ENCODE measurements around the gene RNF220.

The RNF220 gene

DNA sequence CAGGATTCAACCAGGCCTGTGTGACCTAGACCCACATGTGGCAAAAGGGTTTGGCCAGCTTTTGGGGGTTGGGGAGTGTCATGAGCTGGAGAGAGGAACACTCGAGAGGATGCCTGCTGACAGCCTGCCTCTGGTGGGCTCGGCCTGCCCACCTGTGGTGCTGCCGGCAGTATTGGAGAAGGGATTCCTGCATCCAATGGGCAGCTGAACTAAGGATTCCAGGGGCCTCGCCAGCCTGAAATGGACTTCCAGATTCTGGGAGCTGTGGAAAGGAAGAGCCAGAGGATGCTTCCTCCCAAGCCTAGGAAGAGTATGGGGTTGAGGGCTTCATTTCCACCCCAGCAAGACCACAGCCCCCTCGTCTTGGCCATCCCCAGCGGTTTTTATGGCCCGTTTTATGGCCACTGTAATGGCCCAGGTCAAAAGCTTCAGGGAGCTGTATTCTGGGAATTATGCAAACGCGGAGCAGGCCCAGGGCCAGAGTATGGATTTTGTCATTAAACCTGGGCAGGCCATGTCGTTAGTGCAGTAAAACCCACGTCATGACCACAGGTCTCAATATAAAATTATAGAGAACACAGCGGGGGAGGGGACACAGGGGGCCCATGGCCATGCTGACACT, 205.6 kb downstream of the RNF220 start:
- DNase-seq (ENCODE audit: low spot score): no peak

DNA sequence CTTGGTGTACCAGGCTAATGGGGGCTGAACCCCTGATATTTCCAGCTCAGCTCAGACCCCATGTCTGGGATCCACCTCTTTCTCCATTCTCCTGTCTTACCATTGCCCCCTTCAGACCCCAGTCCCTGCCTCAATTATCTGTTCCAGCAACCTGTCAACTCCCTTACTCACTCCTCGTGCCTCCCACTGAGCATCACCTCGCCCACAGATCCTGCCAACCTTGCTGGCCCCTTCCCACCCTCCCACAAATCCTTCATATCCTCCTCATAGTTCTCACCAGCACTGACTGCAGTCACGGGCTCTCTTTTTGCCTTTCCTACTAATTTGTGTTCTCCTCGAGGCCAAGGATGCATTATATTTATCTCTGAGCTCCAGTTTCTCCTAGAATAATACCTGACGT, 206.4 kb downstream of the RNF220 start:
- no peak for DNase-seq (ENCODE audit: low spot score)

DNA sequence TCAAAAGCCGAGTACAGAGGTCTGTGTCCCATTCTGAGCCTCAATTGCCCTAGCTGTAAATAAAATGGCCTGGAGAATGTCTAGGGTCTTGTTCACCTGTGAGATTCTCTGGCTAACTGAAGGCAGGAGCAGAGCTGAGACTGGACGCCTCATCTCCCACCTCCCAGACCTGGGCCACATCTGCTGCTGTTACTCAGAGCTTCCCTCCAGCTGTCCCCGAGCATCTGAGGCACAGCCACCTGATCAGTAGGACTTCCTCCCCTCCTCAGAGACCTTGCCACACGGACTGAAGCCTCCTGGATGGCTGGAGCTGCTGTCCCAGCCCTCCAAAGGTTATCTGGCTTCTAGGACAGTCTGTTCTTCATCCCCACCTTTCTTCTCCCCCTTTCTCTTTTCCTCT, 206.8 kb downstream of the RNF220 start:
- no peak for DNase-seq (ENCODE audit: low spot score)

DNA sequence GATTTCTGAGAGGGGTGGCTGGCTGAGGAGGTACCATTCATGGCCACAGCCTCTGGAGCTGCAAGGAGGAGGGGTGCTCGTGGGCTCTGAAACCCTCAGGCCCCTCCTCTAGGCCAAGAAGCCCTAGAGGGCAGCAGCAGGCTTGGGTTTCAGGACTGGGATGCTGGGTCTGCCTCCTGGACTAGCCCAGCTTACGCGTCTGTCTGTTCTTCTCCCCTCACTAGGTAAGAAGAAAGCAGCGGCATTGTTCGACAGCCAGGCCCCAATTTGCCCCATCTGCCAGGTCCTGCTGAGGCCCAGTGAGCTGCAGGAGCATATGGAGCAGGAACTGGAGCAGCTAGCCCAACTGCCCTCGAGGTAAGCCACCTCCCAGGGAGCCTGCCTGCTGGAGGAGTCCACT, 208.9 kb downstream of the RNF220 start:
- no peak for DNase-seq (ENCODE audit: low spot score)

DNA sequence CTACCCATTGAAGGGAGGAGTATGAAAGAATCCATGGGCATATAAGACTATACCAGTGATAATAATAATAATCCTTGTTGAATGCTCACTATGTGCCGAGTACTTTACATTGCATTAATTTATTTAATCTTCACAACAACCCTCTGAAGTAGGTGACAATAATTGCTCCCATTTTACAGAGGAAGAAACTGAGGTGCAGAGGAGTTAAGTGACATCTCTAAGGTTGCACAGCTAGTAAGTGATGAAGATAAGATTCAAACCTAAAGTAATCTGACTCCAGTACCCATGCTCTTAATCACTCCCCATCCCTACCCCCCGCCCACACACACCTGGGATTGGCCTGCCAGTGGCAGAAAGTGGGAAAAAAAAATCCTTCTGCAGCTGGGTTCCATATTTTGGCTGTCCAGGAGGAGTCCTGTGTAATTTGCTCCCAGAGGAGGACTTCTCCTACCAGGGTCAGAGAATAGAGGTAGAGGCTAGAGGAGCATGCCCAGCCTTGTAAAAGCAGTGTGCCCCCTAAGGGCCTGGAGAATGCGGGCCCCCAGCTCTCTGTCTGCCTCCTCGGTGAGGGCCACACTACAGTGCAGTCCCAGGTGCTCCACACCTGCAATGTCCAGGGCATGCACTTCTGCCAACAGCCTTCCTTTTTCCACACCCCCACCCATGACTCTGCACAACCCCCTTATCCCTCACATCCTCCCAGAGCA, 211.4 kb downstream of the RNF220 start:
- DNase-seq (ENCODE audit: low spot score): no peak

DNA sequence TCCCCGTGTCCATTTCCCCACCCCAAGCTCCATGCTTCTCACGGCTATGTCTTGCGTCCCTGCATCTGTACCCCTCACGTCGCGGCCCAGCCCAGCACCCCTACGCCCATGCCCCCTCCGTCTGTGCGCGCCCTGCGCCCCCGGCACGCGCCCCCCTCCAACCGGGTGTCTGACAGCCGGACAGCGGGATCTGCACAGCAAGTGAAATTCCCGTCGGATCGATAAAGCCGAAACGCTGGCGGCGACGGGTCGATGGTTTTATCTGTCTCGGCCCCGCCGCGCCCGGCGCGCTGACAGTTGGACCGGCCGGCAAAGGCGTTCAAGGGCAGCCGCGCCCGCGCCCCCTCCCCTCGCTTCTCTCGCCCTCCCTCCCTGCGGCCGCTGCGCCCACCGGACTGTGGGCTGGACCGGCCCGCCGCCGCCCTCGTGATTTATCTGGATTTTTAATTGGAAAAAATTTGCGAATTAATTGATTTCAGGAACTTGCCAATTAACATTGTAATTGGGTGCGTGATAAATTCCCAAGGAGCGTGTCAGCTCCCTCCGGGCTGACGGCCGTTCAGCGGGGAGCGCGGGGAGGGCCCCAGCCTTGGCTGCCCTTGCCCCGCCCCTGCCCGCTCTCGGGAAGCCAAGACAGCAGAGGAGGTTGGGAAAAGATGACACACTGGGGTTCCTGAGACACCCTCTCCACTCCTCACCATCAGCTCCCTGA, 212.1 kb downstream of the RNF220 start:
- DNase-seq (ENCODE audit: low spot score): no peak

DNA sequence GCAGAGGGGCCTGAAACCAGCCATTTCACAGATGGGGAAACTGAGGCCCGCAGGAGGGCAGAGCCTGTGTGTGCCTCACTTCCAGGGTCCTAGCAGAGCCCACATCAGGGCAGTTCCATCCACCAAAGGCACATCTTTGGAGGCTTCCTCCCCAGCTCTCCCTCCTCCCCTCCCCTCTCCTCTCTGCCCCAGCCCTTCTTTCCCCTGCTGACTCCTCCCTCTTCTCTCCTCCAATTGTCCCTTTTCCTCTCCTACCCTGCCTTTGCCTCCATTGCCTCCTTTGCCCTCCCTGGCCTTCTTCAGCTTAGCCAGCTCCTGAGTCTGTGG, 212.6 kb downstream of the RNF220 start:
- DNase-seq (ENCODE audit: low spot score): no peak

DNA sequence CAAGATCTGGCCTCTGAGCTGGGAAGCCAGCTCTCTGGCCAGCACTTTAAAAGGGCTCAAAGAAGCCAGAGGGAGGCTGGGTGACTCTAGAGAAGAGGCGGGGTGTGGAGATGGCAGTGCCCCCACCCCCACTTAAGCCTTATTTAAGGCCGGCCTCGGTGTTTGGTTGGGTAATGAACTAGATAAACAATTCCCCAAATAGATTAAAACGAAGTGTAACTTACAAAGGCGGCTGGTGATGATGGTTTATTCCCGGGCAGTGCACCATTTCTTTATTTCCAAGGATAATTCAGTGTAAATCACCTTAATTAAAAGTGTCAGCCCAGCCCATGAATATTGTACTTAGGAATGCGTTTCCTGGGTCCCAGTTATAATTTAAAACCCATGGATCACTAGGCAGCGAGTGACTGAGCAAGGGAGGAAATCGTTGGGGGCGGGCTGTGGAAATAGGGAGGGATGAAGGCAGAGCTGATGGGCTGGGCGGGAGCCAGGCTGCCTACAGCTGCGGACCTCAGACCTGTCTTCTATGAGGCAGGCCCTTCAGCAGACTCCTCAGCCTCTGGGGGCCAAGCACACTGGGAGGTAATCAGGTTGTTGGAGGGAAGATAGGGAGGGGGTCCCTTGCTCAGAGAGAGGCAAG, 214.3 kb downstream of the RNF220 start:
- DNase-seq (ENCODE audit: low spot score): no peak

DNA sequence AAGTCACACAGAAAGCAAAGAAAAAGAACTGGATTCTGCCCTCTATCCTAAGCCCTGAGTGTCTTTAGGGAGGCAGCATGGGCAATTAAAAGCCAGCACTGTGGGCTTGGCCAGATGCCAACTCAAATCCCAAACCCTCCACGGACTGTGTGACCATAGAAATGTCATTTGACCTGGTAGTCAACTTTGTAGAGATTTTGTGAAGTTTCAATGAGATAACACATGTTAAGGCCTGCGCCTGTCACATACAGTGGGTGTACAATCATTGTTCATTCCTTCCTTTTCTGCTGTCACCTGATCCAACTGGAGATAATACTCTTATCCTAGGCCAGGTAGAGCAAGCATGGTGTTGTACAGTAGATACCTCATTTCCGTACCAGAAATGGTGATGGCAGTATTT, 215.0 kb downstream of the RNF220 start:
- no peak for DNase-seq (ENCODE audit: low spot score)

DNA sequence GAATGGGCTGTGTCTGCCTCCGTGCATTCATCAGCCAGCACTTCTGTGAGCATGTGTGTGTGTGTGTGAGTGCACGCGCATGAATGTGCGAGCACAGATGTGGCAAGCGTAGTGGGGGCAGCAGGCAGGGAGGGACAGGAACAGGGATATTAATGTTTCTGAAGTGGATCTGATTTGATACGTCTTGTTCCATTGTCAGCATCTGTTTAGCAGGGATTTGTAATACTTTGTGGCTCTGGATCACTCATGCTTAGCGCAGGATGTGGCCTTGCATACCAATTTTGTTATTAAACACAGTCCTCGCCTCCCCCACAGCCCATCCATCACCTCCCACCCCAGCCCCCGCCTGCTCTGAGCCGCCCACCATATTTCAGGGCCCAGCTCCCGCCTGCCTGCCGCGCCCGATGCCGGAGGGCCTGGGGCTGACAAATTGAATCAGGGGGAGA, 216.8 kb downstream of the RNF220 start:
- DNase-seq (ENCODE audit: low spot score): no peak

DNA sequence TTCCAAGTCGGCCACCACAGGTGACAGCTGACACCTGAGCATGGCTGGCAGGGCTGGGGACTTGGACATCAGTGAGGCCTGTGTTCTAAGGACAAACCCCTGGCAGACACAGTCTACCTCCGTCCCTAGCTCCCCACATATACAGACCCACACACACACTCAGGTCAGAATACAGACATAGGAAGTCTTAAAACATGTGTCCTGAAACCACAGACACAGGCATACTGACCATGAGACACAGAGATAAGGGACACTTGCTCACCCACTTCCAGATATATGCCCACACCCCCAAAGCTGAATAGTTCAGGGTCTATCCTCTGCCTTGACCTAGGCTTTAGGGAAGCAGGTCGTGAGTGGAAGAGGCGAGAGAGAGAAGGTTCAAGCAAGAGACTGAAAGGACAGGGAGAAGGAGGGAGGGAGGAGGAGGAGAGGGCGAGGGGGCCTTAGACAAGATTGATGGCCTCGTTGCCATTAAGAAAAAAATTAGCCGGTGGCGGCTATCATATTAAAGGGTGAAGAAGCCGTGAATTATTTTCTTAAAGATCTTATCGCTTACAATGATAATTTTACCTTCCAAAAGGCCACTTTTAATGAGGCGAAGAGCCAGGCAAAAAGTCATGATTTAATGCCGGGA, 219.3 kb downstream of the RNF220 start:
- no peak for DNase-seq (ENCODE audit: low spot score)

DNA sequence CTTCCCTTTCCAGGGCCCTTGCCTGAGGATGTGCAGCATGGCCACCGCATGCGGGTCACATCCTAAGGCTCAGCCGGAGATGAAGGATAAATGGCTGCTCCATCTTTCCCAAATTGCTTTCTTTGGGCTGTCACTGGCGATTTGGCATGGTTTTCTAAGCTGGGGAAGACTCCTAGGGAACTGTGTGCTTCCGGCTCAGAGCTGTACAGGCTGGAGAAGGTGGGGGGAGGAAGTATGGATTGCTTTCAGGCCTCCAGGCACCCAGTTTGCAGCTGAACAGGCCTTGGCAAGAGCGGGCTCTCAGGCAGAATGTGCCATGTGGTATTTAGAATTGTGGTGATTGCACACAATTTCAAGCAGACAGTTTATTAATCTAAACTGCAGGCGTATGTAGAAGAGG, 220.3 kb downstream of the RNF220 start:
- no peak for DNase-seq (ENCODE audit: low spot score)

DNA sequence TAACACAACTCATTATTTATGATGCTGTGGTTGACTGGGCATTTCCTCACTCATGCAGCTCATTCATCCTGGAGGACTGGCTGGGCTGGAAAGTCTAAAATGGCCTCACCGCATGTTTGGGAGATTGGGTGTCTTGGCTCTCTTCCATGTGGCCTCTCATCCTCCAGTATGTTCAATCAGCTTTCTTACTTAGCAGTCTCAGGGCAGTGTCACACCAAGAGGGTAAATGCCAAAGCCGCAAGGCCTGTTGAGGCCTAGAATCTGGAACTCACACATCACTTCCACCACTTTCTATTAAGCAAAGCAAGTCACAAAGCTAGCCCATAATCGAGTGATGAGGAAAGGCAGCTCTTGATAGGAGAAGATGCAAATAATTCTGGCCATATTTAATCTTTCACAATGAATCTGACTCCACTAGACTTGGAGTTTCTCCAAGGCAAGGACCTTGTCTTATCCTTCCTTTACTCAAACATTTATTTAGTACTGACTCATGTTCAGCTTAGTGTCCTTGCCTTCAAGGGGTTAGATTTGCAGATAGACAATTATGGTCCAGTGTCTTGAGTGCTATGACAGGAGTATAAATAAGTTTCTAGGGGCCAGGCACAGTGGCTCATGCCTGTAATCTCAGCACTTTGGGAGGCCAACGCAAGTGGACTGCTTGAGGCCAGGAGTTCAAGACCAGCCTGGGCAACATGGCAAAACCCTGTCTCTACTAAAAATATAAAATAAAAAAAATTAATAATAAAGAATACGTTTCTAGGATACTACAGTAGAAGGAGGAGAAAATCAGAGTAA, 224.1 kb downstream of the RNF220 start:
- DNase-seq (ENCODE audit: low spot score): no peak

DNA sequence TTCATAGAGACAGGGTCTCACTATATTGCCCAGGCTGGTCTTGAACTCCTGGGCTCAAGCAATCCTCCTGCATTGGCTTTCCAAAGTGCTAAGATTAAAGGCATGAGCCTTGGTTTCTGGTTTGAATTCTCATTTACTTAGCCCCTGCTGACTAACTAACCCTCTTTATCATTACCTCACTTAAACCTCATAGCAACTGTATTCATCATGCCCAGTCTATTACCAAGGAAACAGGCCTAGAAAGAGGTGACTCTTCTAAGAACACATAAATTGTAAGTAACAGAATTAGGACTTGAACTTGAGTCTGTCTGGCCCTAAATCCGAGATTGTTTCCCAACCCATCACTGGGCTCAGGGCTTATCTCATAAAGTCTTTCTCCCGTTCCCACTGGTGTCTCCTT, 225.1 kb downstream of the RNF220 start:
- DNase-seq (ENCODE audit: low spot score): no peak

DNA sequence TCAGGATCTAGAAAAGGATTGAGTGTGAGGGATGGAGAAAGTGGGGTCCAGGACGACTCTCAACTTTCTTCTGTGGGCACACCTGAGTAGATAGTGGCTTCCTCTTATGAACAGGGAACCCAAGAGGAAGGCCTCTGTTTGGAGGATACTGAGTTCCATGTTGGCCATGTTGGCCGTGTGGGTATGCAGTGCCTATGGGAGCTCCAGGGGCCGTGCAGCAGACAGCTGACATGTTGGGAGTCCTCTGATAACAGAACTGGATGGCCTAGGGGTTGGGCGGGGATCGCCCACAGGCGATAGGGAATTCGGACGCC, 226.2 kb downstream of the RNF220 start:
- DNase-seq (ENCODE audit: low spot score): no peak

DNA sequence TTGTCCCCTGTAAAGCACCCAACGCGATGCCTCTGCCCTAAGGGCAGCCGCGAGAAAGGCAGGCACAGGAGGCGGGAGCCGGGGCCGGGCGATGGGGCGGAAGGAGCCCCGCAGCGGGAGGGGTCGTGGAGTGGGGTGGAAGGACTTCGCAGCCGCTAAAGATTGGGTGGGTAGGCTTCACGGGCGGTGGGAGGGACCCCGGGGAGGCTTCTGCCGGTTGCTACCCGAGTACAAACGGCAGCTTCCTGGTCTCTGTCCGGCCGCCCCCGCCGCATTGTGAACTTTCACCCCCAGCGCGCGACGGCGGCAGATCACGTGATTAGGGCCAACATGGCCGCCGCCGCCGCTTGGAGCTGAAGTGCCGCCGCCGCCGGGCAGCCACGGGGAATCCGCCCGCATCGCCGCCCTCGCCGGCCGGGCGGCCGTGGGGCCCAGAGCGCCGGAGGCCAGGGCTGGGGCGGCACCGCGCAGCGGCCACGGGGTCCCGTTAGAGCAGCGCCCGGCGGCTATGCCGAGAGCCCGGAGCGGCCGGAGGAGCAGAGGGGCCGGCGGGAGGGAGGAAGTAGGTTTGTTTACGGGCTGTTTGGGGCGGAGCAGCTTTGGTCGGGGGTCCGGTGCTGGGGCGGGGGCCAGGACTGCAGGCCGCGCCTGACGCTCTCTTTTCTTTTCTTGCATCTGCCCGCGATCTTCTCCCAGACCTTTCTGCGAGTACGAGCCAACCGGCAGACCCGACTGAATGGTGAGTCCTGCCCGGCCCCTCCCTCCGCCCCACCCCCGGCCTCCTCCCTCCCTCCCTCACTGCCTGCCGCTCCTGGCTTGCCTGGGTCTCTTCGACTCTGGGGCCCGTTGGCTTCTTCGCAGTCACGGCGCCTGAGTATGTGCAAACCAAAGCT, 226.8 kb downstream of the RNF220 start:
- DNase-seq (ENCODE audit: low spot score): peak; percentile 91

DNA sequence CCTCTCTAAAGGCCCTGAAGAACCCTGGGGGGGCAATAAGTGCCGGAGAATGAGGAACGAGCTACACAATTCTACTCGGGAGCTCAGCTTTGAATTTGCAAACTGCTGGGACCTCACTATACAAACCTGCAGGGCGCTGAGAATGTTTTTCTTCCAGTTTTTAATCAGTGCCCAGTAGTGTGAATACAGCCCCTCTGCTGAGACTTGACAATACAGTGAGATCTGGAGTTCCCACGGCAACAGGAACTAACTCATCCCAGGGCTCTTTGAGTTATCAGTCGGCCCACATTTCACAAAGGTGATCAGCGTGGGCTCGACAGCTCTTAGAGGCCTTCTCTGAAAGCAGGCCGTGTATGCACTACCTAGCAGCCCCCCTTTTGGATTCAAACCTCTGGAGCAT, 227.5 kb downstream of the RNF220 start:
- DNase-seq (ENCODE audit: low spot score): peak; percentile 13

DNA sequence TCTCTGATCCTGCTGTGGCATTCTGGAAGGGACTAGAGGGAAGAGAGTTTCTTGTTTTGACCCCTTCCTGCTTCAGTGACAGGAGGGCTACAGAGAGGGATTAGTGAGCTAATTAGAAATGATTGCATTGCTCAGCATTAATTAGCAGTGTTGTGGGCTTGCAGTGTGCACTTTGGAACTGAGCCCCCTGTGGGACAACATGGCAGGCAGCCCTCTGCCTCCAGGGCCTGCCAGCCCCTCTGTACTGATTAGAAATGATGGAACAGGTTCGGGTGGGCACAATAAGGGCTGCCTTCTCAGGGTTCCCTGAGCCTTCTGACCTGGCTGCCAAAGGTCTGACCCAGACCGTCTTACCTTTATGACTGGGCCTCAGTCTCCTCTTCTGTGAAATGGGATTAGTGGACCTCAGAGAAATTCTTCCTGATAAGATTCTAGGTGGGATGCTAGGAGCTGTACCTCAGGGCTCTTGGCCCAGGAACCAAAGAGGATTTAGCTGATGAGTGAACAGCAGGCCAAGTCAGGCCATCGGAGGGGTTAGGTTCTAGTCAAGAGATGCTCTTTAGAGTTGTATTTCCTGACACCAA, 229.6 kb downstream of the RNF220 start:
- DNase-seq (ENCODE audit: low spot score): no peak

DNA sequence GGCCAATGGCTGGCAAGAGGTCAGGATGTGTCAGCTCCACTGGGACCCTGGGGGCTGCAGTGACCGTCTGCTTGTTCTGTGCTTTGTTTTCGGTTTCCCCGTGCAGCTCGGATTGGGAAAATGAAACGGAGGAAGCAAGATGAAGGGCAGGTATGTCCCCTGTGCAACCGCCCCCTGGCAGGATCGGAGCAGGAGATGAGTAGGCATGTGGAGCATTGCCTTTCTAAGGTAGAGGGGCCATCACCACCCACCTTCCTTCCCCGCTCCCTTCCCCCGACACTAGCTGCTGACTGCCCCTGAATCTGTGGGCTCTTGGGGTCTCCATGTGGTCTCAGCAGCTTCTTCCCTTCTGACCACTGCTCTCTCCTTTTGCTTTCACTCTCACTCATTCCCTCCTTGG, 230.4 kb downstream of the RNF220 start:
- no peak for DNase-seq (ENCODE audit: low spot score)

DNA sequence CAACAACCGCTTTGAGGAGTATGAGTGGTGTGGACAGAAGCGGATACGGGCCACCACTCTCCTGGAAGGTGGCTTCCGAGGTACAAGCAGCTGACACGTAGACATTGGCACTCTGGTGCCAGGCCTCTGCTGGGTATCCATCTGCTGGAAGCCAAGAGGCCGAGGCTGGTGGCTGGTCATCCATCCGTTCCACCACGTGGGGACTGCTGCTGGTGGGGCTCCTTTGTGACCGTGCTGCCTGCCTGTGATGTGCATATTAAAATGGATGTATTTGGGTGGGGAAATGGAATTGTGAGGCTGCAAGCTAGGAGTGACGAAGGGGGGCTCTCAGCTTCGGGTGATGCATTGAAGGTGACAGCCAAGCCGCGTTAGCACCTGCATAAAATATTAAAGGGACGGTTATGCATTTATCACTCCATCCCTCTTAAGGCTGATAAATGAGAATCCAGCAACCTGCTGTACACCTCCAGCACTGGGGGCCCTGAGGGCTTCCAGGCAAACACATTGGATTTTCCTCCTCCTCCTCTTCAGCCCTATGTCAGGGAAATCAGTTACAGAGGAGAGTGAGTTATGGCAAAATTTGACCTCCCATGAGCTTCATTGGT, 231.1 kb downstream of the RNF220 start:
- no peak for DNase-seq (ENCODE audit: low spot score)

Data from germinal center (tissue), 1 donor.